Erythroblast (primary cell): Measurements from ENCODE around the gene C11orf65.

Experiments
- DNase-seq, 2 experiments: peaks; one replicate each; lab custom pipeline; 2025; lab: John Stamatoyannopoulos, UW
- GATA1 ChIP-seq: IDR thresholded peaks from 2 replicates; pipeline ENCODE4 v1.6.1; 2011; ENCODE audit warnings: low read depth, mild to moderate bottlenecking, control low read depth, low read length, moderate library complexity
- POLR2A ChIP-seq: IDR thresholded peaks from 2 replicates; pipeline ENCODE4 v1.6.1; 2011; ENCODE audit warnings: mild to moderate bottlenecking, low read length

The C11orf65 gene

GRCh38 chr11:108467091-108467823 is at the start of gene C11orf65:
TSS of gene C11orf65 (minus strand) at chr11:108467529. CDS start at chr11:108461559, 5,970 bp downstream.
- peak; percentile 98 to 99 for DNase-seq
- TF ChIP-seq POLR2A (peak; percentile 100), GATA1 (no peak)

GRCh38 chr11:108516125-108516524 is 48.8 kb upstream of the C11orf65 start:
- DNase-seq: no peak
- TF ChIP-seq GATA1 (no peak), POLR2A (no peak)

- DNase-seq: no peak
- TF ChIP-seq POLR2A (no peak), GATA1 (no peak)
Measured at GRCh38 chr11:108512708-108513107, 45.4 kb upstream of the C11orf65 start.

- DNase-seq: no peak
- TF ChIP-seq POLR2A (no peak), GATA1 (no peak)
Measured at GRCh38 chr11:108511851-108512474, 44.6 kb upstream of the C11orf65 start.

GRCh38 chr11:108508653-108509593 is 41.6 kb upstream of the C11orf65 start:
- no peak for DNase-seq
- TF ChIP-seq POLR2A (no peak), GATA1 (no peak)

GRCh38 chr11:108501396-108501795 is 34.1 kb upstream of the C11orf65 start:
- no peak for DNase-seq

GRCh38 chr11:108500721-108501120 is 33.4 kb upstream of the C11orf65 start:
- DNase-seq: peak; percentile 27 to 54
- no peak for TF ChIP-seq GATA1
- TF ChIP-seq POLR2A: no peak

More at GRCh38 chr11:108501396-108501795, 34.1 kb upstream of the C11orf65 start:
- TF ChIP-seq POLR2A: no peak
- TF ChIP-seq GATA1: no peak

GRCh38 chr11:108500169-108500568 is 32.8 kb upstream of the C11orf65 start:
- DNase-seq: no peak

GRCh38 chr11:108498816-108499408 is 31.6 kb upstream of the C11orf65 start:
- TF ChIP-seq GATA1 (no peak), POLR2A (no peak)
- DNase-seq: no peak

More at GRCh38 chr11:108500169-108500568, 32.8 kb upstream of the C11orf65 start:
- no peak for TF ChIP-seq POLR2A
- TF ChIP-seq GATA1: no peak

- peak; percentile 77 to 84 for DNase-seq
- no peak for TF ChIP-seq GATA1
Measured at GRCh38 chr11:108498046-108498815, 30.9 kb upstream of the C11orf65 start, which contains the start of gene POGLUT3. TSS of gene POGLUT3 (minus strand) at chr11:108498384. CDS start at chr11:108498366, 18 bp downstream.

- no peak for TF ChIP-seq POLR2A
- no peak for TF ChIP-seq GATA1
- peak; percentile 86 to 91 for DNase-seq
Measured at GRCh38 chr11:108497317-108498045, 30.2 kb upstream of the C11orf65 start.

- peak; percentile 18 to 27 for DNase-seq
- no peak for TF ChIP-seq POLR2A
- TF ChIP-seq GATA1: no peak
Measured at GRCh38 chr11:108496643-108497256, 29.4 kb upstream of the C11orf65 start.
